HUES6 (cell line): ENCODE measurements around the gene MLST8.
"Not testable (repeated sequence)": the region's sequence is repeated elsewhere in the genome, so short reads cannot be mapped to it uniquely, and the experiment has no call there.

ENCODE experiments used
- H3K27ac ChIP-seq: 2 replicates; pipeline ENCODE4 v1.7.0; 2013; ENCODE audit warnings: low read depth, mild to moderate bottlenecking, low read length, inconsistent platforms
- H3K27me3 ChIP-seq: 2 replicates; pipeline ENCODE4 v1.6.1; 2013; ENCODE audit warnings: low read length; ENCODE audit not compliant: control insufficient read depth, insufficient read depth
- H3K36me3 ChIP-seq: 2 replicates; pipeline ENCODE4 v1.6.1; 2013; ENCODE audit warnings: low read length; ENCODE audit not compliant: control insufficient read depth, insufficient read depth
- H3K4me1 ChIP-seq: 2 replicates; pipeline ENCODE4 v1.6.1; 2013; ENCODE audit warnings: low read length; ENCODE audit not compliant: control insufficient read depth, insufficient read depth
- H3K4me3 ChIP-seq: 2 replicates; pipeline ENCODE4 v1.5.1; 2013; ENCODE audit warnings: low read depth, low read length
- H3K9ac ChIP-seq: one replicate; pipeline ENCODE4 v1.6.1; 2013; ENCODE audit warnings: mild to moderate bottlenecking, low read length
- H3K9me3 ChIP-seq: 2 replicates; pipeline ENCODE4 v1.6.1; 2013; ENCODE audit warnings: low read depth, low read length; ENCODE audit not compliant: control insufficient read depth, insufficient read depth

The MLST8 gene

DNA sequence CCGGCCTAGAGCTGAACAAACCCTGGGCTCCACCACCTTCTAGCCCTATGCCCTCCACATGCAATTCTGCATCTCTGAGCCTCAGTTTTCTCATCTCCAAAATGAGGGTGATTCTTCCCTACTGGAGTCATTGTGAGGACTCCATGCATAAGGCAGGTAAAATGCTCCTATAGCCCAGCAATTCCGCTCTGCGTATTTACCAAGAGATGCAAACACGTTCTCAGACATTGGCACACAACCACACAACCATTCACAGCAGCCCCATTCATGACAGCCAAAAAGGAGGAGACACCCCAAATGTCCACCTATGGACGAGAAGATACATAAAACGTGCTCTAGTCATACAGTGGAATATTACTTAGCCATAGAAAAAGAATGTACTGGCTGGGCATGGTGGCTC is 4.9 kb upstream of the MLST8 start:
- no peaks in the 10 kb centered on the region for H3K36me3 ChIP-seq
- H3K4me1 ChIP-seq: no peaks in the 10 kb centered on the region; the same call in 1 of the 2 replicates
- no peak overlapping the region for H3K27ac ChIP-seq
- peaks cover 47% of the 10 kb centered on the region for H3K27me3 ChIP-seq
- no peak overlapping the region for H3K9ac ChIP-seq
- H3K9me3 ChIP-seq: no peaks in the 10 kb centered on the region
- no peak overlapping the region for H3K4me3 ChIP-seq

DNA sequence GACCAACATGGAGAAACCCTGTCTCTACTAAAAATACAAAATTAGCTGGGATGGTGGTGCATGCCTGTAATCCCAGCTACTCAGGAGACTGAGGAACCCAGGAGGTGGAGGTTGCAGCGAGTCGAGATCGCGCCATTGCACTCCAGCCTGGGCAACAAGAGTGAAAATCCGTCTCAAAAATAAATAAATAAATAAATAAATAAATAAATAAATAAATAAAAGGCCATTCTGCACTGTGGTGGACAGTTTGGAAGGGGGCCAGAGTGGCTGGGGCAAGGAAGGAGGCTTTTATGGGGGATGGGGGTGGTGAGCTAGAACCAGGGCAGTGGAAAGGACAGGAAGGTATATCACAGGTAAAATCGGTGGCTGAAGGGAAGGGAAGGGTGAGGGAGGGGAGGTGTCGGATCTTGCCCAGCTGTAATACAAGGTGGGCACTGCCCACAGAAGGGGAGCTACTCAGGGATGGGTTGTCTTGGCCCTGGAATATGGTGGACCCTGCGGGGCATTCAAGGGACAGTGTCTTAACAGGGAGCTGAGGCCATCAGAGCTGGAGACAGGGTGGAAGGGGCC is 2.0 kb upstream of the MLST8 start:
- not testable (repeated sequence) for H3K4me1 ChIP-seq, H3K27ac ChIP-seq, H3K9ac ChIP-seq, H3K4me3 ChIP-seq, H3K9me3 ChIP-seq
- peaks cover 16% of the 10 kb centered on the region for H3K36me3 ChIP-seq
- peaks cover 25% of the 10 kb centered on the region for H3K27me3 ChIP-seq

DNA sequence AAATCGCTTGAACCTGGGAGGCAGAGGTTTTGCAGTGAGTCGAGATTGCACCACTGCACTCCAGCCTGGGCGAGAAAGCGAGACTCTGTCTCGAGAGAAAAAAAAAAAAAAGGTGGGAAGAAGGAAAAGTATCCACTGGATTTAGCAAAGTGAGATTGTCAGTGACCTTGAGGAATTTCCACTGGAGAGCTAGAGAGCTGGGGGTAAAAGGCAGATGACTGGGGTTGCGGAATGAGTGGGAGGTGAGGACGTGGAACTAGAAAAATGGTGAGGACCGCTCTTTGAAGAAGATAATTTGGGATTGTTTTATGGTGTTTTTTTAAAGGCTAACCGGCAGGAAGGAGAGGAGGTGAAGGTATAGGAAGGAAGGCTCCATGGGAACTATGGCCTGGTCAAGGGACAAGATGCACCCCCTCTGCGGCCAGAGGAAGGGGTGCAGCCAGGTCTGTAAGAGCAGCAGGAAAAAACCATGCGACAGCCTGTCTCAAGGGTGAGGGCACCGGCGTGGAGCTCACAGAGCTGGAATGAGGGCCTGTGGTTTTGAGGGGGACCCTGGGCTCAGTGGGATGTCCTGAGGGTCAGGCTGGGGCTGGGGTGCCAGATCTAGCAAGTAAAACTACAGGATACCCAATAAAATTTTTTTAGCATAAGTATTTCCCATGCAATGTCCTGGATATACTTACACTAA is 694 bp upstream of the MLST8 start:
- peaks cover 4% of the 10 kb centered on the region; the same call in 1 of the 2 replicates for H3K4me1 ChIP-seq
- H3K36me3 ChIP-seq: peaks cover 30% of the 10 kb centered on the region
- H3K27ac ChIP-seq: peak overlapping the region; percentile 95; the same call in 1 of the 2 replicates
- no peaks in the 10 kb centered on the region for H3K9me3 ChIP-seq
- peak overlapping the region; percentile 97 for H3K4me3 ChIP-seq
- H3K9ac ChIP-seq: peak overlapping the region; percentile 97
- H3K27me3 ChIP-seq: peaks cover 12% of the 10 kb centered on the region

DNA sequence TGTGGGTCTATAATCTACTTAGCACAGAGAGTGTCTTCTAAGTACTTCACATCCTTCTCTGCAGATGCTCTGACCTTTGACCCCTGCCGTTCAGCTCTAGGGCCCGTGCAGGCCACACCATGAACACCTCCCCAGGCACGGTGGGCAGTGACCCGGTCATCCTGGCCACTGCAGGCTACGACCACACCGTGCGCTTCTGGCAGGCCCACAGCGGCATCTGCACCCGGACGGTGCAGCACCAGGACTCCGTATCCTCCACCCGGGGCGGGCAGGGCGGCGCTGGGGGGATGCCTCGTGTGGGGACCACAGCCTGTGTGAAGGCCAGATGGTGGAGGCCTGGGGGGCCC is 686 bp downstream of the MLST8 start:
- H3K27ac ChIP-seq: peak overlapping the region; percentile 95; the same call in 1 of the 2 replicates
- H3K9ac ChIP-seq: peak overlapping the region; percentile 97
- no peaks in the 10 kb centered on the region for H3K27me3 ChIP-seq
- peaks cover 33% of the 10 kb centered on the region for H3K36me3 ChIP-seq
- peaks cover 9% of the 10 kb centered on the region; the same call in 1 of the 2 replicates for H3K4me1 ChIP-seq
- H3K4me3 ChIP-seq: peak overlapping the region; percentile 97
- H3K9me3 ChIP-seq: no peaks in the 10 kb centered on the region

DNA sequence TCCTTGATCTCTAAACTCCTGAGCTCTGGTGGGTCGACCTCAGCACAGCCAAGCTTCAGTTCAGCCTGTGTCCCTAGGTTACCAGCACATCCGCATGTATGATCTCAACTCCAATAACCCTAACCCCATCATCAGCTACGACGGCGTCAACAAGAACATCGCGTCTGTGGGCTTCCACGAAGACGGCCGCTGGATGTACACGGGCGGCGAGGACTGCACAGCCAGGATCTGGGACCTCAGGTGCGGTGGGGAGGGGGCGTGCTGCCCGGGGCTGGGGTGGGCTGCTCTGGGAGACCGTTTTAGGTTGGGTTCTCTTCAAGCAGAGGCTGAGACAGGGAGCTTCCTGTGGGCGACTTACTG is 1.1 kb downstream of the MLST8 start:
- H3K4me1 ChIP-seq: peaks cover 10% of the 10 kb centered on the region; the same call in 1 of the 2 replicates
- peaks cover 33% of the 10 kb centered on the region for H3K36me3 ChIP-seq
- H3K9me3 ChIP-seq: no peaks in the 10 kb centered on the region
- H3K9ac ChIP-seq: peak overlapping the region; percentile 97
- peak overlapping the region; percentile 97 for H3K4me3 ChIP-seq
- H3K27me3 ChIP-seq: no peaks in the 10 kb centered on the region
- H3K27ac ChIP-seq: no peak overlapping the region

DNA sequence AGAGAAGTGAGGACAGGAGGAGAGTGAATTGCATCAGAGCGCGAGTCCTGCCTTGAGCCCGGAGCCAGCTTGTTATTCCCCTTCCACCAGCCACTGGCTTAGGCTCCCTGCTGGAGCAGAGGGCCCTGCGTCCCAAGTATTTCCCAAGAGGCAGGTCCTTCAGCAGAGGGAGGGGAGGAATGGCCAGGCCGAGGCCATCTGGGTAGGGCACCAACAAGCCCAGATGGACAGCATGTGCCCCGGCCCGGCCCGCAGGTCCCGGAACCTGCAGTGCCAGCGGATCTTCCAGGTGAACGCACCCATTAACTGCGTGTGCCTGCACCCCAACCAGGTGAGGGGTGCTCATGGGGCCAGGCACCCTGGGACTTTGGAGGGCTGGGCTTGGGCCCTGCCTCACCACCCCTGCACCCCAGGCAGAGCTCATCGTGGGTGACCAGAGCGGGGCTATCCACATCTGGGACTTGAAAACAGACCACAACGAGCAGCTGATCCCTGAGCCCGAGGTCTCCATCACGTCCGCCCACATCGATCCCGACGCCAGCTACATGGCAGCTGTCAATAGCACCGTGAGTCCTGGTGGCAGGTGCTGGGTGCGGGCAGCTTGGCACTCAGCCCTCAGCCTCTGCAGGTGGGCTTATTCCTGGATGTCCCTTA is 1.7 kb downstream of the MLST8 start:
- H3K9ac ChIP-seq: peak overlapping the region; percentile 43
- no peak overlapping the region for H3K27ac ChIP-seq
- no peaks in the 10 kb centered on the region for H3K9me3 ChIP-seq
- peaks cover 13% of the 10 kb centered on the region; the same call in 1 of the 2 replicates for H3K4me1 ChIP-seq
- no peaks in the 10 kb centered on the region for H3K27me3 ChIP-seq
- H3K4me3 ChIP-seq: no peak overlapping the region; the same call in 1 of the 2 replicates
- H3K36me3 ChIP-seq: peaks cover 36% of the 10 kb centered on the region

DNA sequence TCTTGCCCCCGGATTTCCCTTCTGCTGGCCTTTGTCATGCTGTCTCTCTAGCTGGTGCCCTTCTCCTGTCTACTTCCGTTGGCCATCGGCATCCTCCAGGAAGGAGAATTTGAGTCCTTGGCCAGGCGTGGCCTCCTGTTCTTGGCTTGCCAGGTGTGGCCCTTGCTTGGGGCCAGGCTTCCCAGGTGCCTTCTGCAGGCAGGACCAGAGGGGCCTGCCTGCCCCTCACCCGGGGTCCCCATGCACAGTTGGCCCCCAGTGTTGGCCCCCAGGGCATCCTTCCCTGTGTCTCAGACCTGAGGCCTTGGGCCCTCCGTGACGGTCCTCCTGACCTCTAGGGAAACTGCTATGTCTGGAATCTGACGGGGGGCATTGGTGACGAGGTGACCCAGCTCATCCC is 2.6 kb downstream of the MLST8 start:
- Histone ChIP-seq H3K27me3 (no peaks in the 10 kb centered on the region), H3K36me3 (peaks cover 46% of the 10 kb centered on the region), H3K9ac (no peak overlapping the region), H3K9me3 (no peaks in the 10 kb centered on the region), H3K27ac (no peak overlapping the region), H3K4me3 (no peak overlapping the region), H3K4me1 (peaks cover 16% of the 10 kb centered on the region)

DNA sequence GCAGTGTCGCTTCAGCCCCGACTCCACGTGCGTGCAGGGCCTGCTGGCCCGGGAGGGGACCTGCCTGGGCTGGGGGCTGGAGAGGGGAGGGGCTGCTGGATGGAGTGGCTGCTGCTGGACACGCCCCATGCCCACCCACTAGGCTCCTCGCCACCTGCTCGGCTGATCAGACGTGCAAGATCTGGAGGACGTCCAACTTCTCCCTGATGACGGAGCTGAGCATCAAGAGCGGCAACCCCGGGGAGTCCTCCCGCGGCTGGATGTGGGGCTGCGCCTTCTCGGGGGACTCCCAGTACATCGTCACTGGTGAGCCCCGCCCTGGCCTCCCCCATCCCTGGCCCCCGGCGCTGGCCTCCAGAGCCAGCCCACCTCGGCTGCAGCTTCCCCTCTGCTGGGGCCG is 3.1 kb downstream of the MLST8 start:
- Histone ChIP-seq H3K4me1 (peaks cover 20% of the 10 kb centered on the region), H3K9ac (no peak overlapping the region), H3K27me3 (no peaks in the 10 kb centered on the region), H3K4me3 (no peak overlapping the region), H3K36me3 (peaks cover 50% of the 10 kb centered on the region), H3K27ac (no peak overlapping the region), H3K9me3 (no peaks in the 10 kb centered on the region)

DNA sequence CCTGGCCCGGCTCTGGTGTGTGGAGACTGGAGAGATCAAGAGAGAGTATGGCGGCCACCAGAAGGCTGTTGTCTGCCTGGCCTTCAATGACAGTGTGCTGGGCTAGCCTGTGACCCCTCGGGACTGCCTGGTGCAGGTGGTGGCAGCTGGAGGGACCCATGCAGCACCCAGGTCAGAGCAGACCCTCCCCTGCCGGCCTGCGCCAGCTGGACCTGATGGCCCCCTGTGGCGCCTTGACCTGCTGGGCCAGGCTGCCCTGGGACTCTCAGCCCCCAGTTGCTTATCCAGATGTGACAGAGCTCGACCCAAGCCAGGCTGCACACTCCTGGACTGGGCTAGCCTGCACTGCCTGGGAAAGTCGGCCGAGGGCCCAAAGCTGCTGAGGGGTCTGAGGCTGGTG is 3.5 kb downstream of the MLST8 start:
- Histone ChIP-seq H3K27ac (no peak overlapping the region), H3K4me1 (peaks cover 24% of the 10 kb centered on the region), H3K36me3 (peaks cover 54% of the 10 kb centered on the region), H3K9me3 (no peaks in the 10 kb centered on the region), H3K27me3 (no peaks in the 10 kb centered on the region), H3K9ac (no peak overlapping the region), H3K4me3 (no peak overlapping the region)

DNA sequence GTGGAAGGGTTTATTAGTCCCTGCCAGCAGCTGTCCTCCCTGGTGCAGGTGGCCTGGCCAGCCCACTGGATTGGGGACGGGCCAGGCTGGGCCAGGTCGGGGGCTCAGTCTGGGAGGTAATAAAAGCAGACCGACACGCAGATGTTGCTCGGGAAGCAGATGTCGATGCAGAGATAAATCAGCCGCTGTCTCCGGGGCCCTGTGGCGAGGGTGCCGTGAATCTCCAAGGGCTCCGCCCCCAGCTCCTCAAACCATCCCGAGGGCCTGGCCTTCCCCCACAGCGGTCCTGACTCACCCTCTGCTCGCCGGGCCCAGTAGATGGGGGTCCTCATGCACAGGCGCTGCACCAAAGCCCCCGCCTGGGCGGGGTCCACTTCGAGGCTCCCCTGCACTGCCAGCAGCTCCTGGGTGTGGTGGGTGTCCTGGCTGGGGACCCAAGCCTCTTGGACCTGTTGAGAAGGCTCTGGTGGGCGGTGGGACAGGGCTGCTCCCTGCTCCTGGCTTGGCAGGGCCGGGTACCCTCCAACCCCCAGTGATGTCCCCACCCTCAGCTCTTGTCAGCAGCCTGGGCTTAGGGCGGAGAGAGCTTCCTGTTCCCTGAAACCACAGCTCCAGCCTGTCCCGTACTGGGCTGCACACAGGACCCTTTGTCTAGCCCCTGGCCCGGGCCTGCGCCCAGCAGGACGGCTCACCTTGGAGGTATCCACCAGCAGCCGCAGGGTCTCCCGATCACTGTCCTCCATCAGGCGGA is 4.2 kb downstream of the MLST8 start:
- H3K9ac ChIP-seq: no peak overlapping the region
- no peak overlapping the region for H3K27ac ChIP-seq
- H3K4me1 ChIP-seq: peaks cover 24% of the 10 kb centered on the region
- H3K27me3 ChIP-seq: no peaks in the 10 kb centered on the region
- no peak overlapping the region for H3K4me3 ChIP-seq
- no peaks in the 10 kb centered on the region for H3K9me3 ChIP-seq
- H3K36me3 ChIP-seq: peaks cover 54% of the 10 kb centered on the region

DNA sequence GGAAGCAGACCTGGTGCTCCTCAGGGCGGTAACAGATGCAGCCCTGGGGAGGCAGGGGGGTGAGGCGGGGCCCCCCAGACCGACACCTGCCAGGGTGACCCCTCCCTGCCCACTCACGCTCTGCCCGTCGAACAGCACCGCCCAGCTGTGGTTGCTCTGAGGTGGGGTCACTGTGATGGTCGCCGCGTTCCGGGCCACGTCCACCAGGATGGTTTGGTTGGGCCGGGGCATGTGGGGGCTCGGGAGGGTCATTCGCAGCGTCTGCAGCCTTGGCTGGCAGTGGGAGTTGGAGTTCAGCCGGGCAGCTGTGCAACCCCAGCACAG is 4.7 kb downstream of the MLST8 start:
- H3K9ac ChIP-seq: no peak overlapping the region
- peaks cover 24% of the 10 kb centered on the region for H3K4me1 ChIP-seq
- no peaks in the 10 kb centered on the region for H3K27me3 ChIP-seq
- no peaks in the 10 kb centered on the region for H3K9me3 ChIP-seq
- peaks cover 54% of the 10 kb centered on the region for H3K36me3 ChIP-seq
- H3K4me3 ChIP-seq: no peak overlapping the region
- no peak overlapping the region for H3K27ac ChIP-seq
